GM12892 (cell line): ENCODE results near the gene PCNT.

Experiments
- DNase-seq: peaks from one replicate; pipeline ENCODE4 v3.0.0; 2011; ENCODE audit not compliant: insufficient read length
- FAIRE-seq: peaks from 2 replicates; lab custom pipeline; 2011; peaks lifted over from hg19 to GRCh38; lab: Jason Lieb, UNC
- POLR2A ChIP-seq: IDR thresholded peaks from 2 replicates; pipeline ENCODE4 v1.6.1; 2011; ENCODE audit warnings: low read depth, low read length, control low read depth
- POLR2AphosphoS5 ChIP-seq: IDR thresholded peaks from 2 replicates; pipeline ENCODE4 v1.6.1; 2011; ENCODE audit warnings: low read depth, low read length, control low read depth
- TAF1 ChIP-seq: IDR thresholded peaks from 2 replicates; pipeline ENCODE4 v1.6.1; 2011; ENCODE audit warnings: low read depth, mild to moderate bottlenecking, control low read depth, low read length, borderline replicate concordance

The PCNT gene

DNA sequence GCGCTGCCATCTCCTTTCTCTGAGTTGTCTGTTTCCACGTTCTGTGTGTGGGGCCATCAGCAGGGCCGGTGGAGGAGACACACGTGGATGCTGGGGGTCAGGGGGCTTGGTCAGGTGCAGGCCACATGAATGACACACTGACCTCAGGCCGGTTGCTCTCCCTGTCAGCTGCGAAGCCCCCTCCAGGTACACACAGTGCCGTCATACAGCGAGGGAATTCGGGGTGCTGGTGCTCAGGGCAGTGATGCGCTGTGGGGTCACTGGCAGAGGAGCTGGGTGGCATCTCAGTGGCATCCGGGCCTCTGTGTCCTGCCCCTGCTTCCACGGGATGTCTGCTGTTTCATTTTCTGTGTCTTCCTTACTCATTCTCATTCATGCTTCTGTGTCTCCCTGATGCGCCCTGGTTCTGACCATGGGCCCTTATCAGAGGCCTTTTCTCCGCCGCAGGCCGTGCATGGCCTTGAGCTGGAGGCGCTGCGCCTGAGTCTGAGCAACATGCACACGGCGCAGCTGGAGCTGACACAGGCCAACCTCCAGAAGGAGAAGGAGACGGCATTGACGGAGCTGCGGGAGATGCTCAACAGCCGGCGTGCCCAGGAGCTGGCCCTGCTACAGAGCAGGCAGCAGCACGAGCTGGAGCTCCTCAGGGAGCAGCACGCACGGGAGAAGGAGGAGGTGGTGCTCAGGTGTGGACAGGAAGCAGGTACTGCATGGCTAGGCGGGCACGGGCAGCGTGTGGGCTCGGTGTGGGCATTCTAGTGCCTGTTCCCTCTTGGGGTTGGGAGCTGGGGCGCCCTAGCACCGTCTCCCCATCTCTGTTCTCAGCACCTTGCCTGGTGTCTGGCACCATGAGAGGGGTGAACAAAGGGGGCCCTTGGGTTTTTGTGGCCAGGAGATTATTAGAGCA, 22.6 kb downstream of the PCNT start:
- FAIRE-seq, result no peak
- DNase-seq, result no peak
- TF ChIP-seq POLR2A (no peak), TAF1 (no peak)

DNA sequence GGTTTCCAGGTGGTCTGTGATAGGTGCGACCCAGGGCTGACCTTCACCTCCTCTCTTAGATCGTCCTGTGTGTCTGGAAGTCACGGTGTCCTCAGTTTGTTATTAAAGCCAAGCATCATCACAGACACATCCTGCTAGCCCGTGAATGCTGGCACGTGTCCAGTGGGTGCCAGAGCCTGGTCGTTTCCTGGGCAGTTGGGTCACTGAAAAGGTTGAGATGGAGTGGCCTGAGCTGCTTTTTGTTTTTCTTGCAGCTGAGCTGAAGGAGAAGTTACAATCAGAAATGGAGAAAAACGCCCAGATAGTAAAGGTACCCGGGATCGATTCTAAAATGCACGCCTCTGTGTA, 23.2 kb downstream of the PCNT start:
- no peak for TF ChIP-seq POLR2AphosphoS5
- TF ChIP-seq POLR2A, result no peak
- no peak for TF ChIP-seq TAF1
- DNase-seq (no peak), FAIRE-seq (no peak)

DNA sequence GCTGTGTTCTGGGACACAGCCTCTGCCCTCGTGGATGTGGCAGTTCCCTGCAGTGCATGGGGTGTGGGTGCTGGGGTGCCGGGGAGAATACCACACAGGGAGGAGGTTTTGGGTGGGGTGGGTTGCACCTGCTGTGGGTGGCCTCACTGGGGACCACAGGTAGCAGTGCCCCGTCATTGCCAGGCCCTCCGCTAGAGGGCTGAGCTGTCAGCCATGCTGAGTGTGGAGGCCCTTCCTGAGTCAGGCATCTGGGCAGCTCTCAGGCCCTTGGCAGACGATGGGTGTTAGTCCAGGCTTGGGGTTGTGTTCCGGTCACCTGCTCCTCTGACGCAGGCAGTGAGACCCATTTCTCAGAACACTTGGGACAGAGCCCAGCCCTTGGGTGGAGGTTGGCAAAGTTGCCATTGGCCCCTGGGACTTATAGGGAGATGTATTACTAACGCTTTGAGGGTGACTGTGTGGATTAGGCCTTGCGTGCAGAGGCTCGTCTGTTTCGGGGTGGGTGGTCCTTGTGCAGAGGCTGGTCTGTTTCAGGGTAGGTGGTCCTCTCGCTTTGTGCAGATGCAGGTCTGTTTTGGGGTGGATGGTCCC, 23.9 kb downstream of the PCNT start:
- FAIRE-seq, result peak; percentile 27
- TF ChIP-seq POLR2AphosphoS5 (no peak), POLR2A (no peak), TAF1 (no peak)
- DNase-seq, result no peak

DNA sequence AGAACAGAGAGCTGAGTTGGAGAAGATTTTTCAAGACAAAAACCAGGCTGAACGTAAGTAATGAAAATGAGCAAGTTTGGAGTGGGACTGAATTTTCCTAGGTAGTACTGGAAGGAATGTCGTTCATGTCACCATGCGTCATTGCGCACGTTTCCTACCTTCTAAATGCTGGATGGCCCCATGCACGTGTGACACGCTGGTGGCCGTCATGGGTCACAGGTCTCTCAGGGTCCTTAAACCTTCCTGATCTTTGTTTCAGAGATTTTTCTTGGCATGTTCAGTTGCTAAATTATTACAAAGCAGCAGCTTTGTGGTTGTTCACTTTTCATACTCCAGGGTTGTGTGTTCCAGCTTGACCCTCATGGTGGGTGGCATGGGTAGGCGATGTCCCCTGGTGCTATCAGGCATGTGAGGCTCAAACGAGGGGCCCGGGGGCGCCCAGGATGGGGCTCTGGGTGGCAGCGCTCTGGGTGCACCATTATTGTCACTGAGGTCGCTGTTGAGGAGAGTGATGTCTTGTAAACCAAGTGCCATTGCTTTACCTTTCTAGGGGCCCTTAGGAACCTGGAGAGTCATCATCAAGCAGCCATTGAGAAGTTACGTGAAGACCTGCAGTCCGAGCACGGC, 25.3 kb downstream of the PCNT start:
- TF ChIP-seq POLR2A (no peak), TAF1 (no peak), POLR2AphosphoS5 (no peak)
- FAIRE-seq, result no peak

DNA sequence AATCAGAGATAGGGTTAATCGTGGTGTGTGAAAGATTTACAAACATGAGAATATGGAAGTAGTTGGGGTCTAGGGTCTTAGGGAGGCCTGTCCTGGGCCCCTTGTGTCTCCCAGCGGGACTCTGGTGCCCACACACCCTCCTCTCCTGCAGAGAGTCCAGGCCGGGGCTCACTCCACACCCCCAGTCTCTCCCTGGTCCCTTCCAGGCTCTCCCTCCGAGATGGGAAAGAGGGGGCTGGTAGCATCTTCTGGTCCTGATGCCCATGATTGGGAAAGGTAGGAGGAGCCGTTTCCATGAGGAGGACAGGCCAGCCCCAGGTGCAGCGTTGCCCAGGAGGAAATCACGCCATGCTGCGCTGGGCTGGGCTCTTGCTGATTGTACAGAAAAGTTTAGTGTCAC, 26.6 kb downstream of the PCNT start:
- DNase-seq, result no peak
- FAIRE-seq, result no peak
- TF ChIP-seq TAF1, result no peak
- TF ChIP-seq POLR2AphosphoS5, result no peak
- no peak for TF ChIP-seq POLR2A

More for the DNA sequence above, 25.3 kb downstream of the PCNT start:
- DNase-seq, result no peak

DNA sequence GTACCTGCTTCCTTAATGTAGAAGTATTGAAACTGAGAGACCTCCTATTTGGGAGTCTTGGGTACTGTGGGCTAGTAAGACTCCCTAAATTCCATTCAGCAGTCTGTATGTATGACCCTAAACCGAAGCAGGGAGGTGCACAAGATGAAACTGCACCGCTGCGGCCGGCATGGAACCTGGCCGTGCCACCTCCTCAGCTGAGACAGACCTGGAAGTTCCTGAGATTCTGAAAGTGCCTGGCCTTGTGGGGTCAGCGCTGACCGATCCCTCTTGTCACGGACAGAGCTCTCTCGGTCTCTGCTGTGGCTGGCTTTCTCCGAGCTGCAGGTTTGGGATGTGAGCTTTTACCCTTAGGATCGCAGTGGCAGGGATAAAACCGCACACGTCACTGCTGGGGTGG, 27.0 kb downstream of the PCNT start:
- no peak for DNase-seq

DNA sequence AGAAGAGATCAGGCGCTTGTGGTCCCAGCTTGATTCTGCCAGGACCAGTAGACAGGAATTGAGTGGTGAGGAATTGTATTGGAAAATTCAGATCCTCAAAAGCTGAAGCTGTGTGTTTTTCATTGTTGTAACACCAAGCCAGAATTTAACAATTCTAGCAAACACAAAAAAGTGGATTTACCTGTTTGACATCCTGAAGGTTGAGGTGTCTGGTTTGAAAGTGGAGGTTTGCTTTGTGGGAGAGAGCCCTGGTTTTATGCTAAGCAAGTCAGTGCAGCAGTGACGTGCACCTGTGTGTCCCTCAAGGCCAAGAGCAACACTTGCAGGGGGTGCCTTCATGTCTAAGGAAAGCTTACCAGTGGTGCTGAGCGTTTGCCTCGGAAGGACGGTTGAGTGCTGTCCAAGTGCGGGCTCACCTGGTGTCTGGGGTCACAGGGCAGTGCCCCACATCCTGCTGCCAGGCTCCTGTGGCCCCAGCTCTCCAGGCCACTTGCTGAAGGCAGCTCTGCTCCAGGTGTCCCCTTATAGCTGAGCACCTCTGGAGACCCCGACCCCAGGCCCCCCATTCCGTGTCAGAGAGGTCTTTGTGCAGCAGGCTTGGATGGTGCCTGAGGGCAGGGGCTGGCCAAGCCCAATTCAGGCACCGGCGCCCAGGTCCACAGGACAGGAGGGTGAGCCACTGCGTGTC, 27.7 kb downstream of the PCNT start:
- FAIRE-seq (no peak), DNase-seq (no peak)
- TF ChIP-seq POLR2AphosphoS5 (no peak), POLR2A (no peak), TAF1 (no peak)

More for the DNA sequence above, 27.0 kb downstream of the PCNT start:
- TF ChIP-seq POLR2AphosphoS5, result no peak
- TF ChIP-seq TAF1, result no peak
- no peak for TF ChIP-seq POLR2A
- FAIRE-seq, result no peak

DNA sequence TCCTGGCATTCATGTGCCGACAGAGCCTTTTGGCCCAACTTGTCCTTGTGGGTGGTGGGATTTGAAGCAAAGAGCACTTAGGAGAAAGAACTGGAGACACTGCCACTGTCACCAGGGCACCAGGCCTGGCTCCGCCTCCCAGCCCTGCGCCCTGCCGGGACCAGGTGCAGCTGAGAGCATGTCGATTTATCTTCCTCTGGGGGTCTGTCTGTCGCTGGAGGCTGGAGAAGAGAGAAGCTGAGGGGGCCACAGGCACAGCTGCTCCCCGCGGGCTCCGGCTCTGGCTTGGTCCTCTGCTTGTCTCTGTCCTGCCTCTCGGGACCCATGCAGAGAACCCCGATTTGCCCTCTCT, 28.2 kb downstream of the PCNT start:
- DNase-seq (no peak), FAIRE-seq (no peak)
- TF ChIP-seq POLR2A (no peak), POLR2AphosphoS5 (no peak), TAF1 (no peak)

DNA sequence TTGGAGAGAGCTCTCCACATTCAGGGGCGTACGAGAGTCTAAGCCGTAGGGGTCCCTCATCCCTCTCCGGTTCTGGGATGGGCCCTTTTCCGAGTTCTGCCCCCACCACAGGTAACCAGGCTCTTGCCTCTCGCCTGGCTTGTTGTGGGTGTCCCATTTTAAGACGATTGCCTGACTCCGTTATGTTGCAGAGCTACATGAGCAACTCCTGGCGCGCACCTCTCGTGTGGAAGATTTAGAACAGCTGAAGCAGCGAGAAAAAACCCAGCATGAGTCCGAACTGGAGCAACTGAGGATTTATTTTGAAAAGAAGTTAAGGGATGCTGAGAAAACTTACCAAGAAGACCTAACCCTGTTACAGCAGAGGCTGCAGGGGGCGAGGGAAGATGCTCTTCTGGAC, 29.0 kb downstream of the PCNT start:
- no peak for FAIRE-seq
- no peak for TF ChIP-seq POLR2AphosphoS5
- no peak for TF ChIP-seq POLR2A
- TF ChIP-seq TAF1, result no peak
- DNase-seq, result no peak

DNA sequence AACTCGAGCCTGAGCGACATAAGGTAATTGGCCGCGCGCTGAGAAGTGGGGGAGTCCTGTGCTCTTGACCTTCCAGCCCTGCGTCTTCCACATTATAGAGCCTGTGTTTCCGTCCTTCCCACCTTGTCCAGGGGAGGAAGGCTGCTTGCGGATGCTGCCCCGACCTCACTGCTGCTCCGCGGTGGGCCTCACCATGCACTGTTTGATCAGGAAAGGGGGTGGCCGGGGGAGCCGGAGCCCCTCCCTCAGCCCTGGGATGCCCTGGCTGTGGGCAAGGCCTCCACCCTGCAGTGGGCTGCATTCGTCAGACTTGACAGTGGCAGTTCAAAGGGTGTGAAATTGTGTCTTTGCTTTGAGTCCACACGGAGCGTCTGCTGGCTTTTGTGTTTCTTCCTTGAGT, 30.1 kb downstream of the PCNT start:
- DNase-seq (no peak), FAIRE-seq (no peak)
- TF ChIP-seq TAF1, result no peak
- TF ChIP-seq POLR2A, result no peak
- TF ChIP-seq POLR2AphosphoS5, result no peak

DNA sequence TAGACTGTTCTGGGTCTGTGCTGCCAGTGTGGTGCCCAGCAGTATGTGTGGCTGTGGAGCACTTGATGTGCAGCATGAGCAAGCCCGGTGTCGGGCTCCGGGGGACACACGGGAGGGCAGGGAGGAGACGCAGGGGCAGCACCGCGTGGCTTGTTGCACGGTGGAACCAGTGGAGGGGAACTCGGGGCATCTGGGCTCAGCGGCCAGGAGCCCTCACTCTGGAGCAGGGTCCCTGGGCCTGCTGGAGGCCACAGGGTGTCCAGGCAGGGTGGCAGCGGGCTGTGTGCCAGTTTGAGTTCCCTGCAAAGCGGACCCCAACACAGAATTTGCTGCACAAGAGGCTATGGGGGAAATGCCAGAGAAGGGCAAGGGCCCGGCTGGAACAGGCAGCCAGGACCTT, 30.6 kb downstream of the PCNT start:
- no peak for FAIRE-seq

More for the DNA sequence above, 30.6 kb downstream of the PCNT start:
- DNase-seq, result no peak
- TF ChIP-seq POLR2A (no peak), TAF1 (no peak), POLR2AphosphoS5 (no peak)
